H1 (cell line): ENCODE measurements around the gene TP63. TPM values are rescaled to one million over a fixed set of nuclear protein-coding genes. Genes with fewer than 3 reads are reported as not detected.

Experiments
- EZH2 ChIP-seq: fragments of 200-600 bp; sonication (generic); IDR thresholded peaks from 2 replicates; pipeline ENCODE4 v1.7.1; 2012; ENCODE audit warnings: low read depth, mild to moderate bottlenecking, moderate library complexity, low read length, inconsistent platforms; ENCODE audit not compliant: severe bottlenecking
- FOSL1 ChIP-seq: IDR thresholded peaks from 2 replicates; pipeline ENCODE4 v1.6.1; 2011; ENCODE audit warnings: mild to moderate bottlenecking, low read depth, low read length, moderate library complexity; ENCODE audit not compliant: insufficient read depth
- HDAC6 ChIP-seq: IDR thresholded peaks from one replicate; pipeline ENCODE4 v1.7.1; 2012; ENCODE audit warnings: low read depth, mild to moderate bottlenecking, inconsistent platforms, low read length, moderate library complexity
- PHF8 ChIP-seq: fragments of 200-600 bp; sonication (generic); conservative IDR thresholded peaks from 2 replicates; pipeline ENCODE4 v1.7.1; 2012; ENCODE audit warnings: low read depth, mild to moderate bottlenecking, inconsistent platforms, low read length, moderate library complexity
- RAD21 ChIP-seq, 2 experiments: IDR thresholded peaks in 1 of 2; conservative IDR thresholded peaks in 1 of 2; 2 replicates each; pipeline ENCODE4 v1.6.1; 2011; ENCODE audit warnings: low read depth in 2 of 2, low read length in 2 of 2, improper control_type of control experiment in 1 of 2, inconsistent platforms in 1 of 2, mild to moderate bottlenecking in 1 of 2, moderate library complexity in 1 of 2
- SP1 ChIP-seq: IDR thresholded peaks from 2 replicates; pipeline ENCODE4 v1.6.1; 2011; ENCODE audit warnings: low read depth, low read length
- TAF7 ChIP-seq: optimal IDR thresholded peaks from 2 replicates; pipeline ENCODE3; 2011; ENCODE audit warnings: low read depth, mild to moderate bottlenecking, inconsistent platforms, low read length, moderate library complexity, borderline replicate concordance
- polyA plus RNA-seq, 7 experiments: library from polyadenylated mRNA; depleted of rRNA in 3 of 7; stranded (reverse) in 5 of 7; unstranded in 2 of 7; fragments of >200 nt in 5 of 7; fragments of 200-250 nt in 2 of 7; gene quantifications; 1 replicate in 5 of 7; 2 replicates in 1 of 7; 4 replicates in 1 of 7; pipeline versions ENCODE4 v1.2.1 to v1.2.3, GENCODE V29; 2011 to 2013; ENCODE audit warnings: missing spikeins in 2 of 7, mixed read lengths in 2 of 7
- total RNA-seq: library from RNA; stranded (reverse); fragmentation: NEBNext Ultra II Directional; extraction: Animal tissue kit (Norgen Biotek cat#: 25700); gene quantifications from 2 replicates; pipeline ENCODE4 v1.2.1, GENCODE V29; 2021

TP63 gene
- total and polyA plus RNA-seq, 2 of the 8 experiments (the other 6 are each of a cell fraction or from before 2014, with no cell fraction given), result not detected

DNA sequence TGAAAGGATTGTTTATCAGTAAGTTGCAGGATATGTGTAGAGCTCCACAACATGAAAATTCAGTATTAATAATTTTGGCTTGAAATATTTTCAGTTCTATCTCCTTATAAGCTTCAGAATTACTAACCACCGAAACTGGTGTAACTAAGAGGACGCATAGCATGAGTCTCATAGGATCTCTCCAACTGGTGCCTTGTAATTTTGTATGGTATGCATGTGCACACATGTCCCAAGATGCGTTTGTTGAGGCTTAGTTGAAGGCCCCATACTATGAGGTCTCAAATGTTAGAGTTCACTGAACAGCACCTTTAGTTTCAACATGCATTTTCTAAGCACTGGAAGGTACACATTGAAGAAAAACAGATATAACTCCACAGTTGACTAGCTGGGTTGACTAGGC, 195.4 kb downstream of the TP63 start (continued):
- TF ChIP-seq TAF7 (no peak), PHF8 (no peak), FOSL1 (no peak), EZH2 (no peak), HDAC6 (no peak), SP1 (no peak), RAD21 (IDR thresholded peaks at IDR 0.05 in 1 of 2, conservative IDR thresholded peaks at IDR 0.05 in 1 of 2; ENCODE audit: low read depth in 2 of 2, low read length in 2 of 2) (no peak)
